KMS-11 (cell line): ENCODE measurements around the gene KRT10.

ENCODE experiments used
- H2AFZ ChIP-seq: fragments of 200-600 bp; sonication (generic); 2 replicates; pipeline ENCODE4 v1.6.1; 2016; ENCODE audit warnings: antibody characterized with exemption, mixed run types, low read depth
- H3K27ac ChIP-seq: fragments of 200-600 bp; sonication (generic); 2 replicates; pipeline ENCODE4 v1.6.1; 2016; ENCODE audit warnings: mild to moderate bottlenecking, mixed run types
- H3K27me3 ChIP-seq: fragments of 200-600 bp; sonication (generic); 2 replicates; pipeline ENCODE4 v1.6.1; 2017; ENCODE audit warnings: mild to moderate bottlenecking, low read depth, mixed run types, moderate library complexity; ENCODE audit not compliant: insufficient read depth
- H3K36me3 ChIP-seq: fragments of 200-600 bp; sonication (generic); 2 replicates; pipeline ENCODE4 v1.6.1; 2017; ENCODE audit warnings: mild to moderate bottlenecking, mixed run types; ENCODE audit not compliant: insufficient read depth
- H3K4me1 ChIP-seq: fragments of 200-600 bp; sonication (generic); 2 replicates; pipeline ENCODE4 v1.6.1; 2016; ENCODE audit warnings: mild to moderate bottlenecking, low read depth, mixed run types; ENCODE audit not compliant: poor library complexity, severe bottlenecking
- H3K4me2 ChIP-seq: fragments of 200-600 bp; sonication (generic); 2 replicates; pipeline ENCODE4 v1.7.0; 2016; ENCODE audit warnings: mild to moderate bottlenecking, mixed run types
- H3K4me3 ChIP-seq: fragments of 200-600 bp; sonication (generic); IDR thresholded peaks from 2 replicates; pipeline ENCODE4 v1.6.1; 2017; ENCODE audit warnings: low read depth, low read length, mixed read lengths; ENCODE audit not compliant: insufficient read depth
- H3K79me2 ChIP-seq: fragments of 200-600 bp; sonication (generic); 2 replicates; pipeline ENCODE4 v1.6.1; 2016; ENCODE audit warnings: low read depth, mixed run types; ENCODE audit not compliant: insufficient read depth
- H3K9ac ChIP-seq: fragments of 200-600 bp; sonication (generic); 2 replicates; pipeline ENCODE4 v1.6.1; 2016; ENCODE audit warnings: mild to moderate bottlenecking, mixed run types
- H4K20me1 ChIP-seq: fragments of 200-600 bp; sonication (generic); 2 replicates; pipeline ENCODE4 v1.6.1; 2016; ENCODE audit warnings: mild to moderate bottlenecking, mixed run types; ENCODE audit not compliant: insufficient read depth
- TF ChIP-seq, protein P1 (sequence below): fragments of 200-600 bp; sonication (generic); conservative IDR thresholded peaks from 2 replicates; pipeline ENCODE4 v1.6.1; 2017; ENCODE audit warnings: low read depth, mild to moderate bottlenecking, antibody characterized with exemption, low read length, moderate library complexity, mixed read lengths

Gene KRT10

DNA sequence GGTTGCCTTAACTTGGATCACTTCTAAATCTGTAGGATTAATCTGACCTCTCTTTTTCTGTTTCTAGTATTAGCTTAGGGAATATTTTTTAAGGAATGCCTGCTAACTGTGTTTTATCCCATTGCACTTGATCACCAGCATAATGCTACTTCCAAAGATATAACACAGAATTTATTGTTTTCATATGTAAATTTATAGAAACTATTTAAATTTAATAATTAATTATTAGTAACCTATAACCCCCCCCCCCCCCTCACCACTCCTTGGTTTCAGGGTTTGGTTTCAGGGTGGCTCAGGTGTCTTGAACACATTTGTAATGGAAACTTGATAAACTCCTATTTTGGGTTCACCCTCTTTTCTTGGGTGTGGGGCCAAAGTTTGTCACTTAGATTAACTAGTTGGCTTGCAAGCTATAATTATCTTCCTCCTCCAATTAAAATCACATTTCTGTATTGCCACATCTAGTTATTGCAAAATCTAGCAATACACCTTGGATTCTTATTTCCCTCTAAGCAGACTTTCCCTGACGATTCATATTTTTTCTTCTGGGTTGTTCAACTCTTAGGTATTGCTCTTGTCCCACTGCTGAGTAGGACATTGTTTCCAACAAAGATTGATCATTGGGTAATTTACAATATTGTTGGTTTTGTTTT lies 26.3 kb upstream of the KRT10 start:
- Histone ChIP-seq H3K9ac (no peak overlapping the region), H3K27me3 (no peaks in the 10 kb centered on the region), H3K27ac (no peak overlapping the region), H3K4me3 (no peak overlapping the region), H3K4me2 (no peak overlapping the region), H4K20me1 (no peaks in the 10 kb centered on the region), H3K79me2 (no peaks in the 10 kb centered on the region), H3K36me3 (no peaks in the 10 kb centered on the region), H3K4me1 (peaks cover 11% of the 10 kb centered on the region), H2AFZ (no peak overlapping the region)
- TF ChIP-seq, protein P1, sequence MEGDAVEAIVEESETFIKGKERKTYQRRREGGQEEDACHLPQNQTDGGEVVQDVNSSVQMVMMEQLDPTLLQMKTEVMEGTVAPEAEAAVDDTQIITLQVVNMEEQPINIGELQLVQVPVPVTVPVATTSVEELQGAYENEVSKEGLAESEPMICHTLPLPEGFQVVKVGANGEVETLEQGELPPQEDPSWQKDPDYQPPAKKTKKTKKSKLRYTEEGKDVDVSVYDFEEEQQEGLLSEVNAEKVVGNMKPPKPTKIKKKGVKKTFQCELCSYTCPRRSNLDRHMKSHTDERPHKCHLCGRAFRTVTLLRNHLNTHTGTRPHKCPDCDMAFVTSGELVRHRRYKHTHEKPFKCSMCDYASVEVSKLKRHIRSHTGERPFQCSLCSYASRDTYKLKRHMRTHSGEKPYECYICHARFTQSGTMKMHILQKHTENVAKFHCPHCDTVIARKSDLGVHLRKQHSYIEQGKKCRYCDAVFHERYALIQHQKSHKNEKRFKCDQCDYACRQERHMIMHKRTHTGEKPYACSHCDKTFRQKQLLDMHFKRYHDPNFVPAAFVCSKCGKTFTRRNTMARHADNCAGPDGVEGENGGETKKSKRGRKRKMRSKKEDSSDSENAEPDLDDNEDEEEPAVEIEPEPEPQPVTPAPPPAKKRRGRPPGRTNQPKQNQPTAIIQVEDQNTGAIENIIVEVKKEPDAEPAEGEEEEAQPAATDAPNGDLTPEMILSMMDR: no peak

DNA sequence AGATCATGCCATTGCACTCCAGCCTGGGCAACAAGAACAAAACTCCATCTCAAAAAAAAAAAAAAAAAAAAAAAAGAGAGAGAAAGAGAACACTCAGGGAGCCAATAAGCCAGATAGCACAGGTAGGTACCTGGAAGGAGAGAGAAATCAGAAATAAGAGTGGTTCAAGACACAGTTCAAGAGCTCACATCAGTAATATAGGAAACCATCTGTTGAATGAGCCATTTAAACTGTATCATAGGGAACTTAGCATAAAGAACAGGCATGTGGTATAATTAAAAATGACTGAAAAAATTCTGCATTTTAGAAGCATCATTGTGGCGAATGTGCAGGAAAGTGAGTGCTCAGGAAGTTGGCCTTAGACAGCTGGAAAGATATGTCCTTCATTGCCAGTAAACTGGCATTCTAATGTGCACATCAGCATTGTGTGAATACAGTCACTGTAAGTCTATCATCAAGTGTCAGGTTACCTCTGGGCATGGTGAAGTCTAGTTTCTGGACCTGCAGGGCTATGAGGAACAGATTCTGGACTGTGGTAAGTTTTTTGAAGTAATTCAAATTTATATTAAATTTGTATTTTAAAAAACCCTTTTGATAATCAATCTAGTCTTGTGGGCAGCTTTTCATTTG lies 24.2 kb upstream of the KRT10 start:
- H3K4me1 ChIP-seq: peaks cover 11% of the 10 kb centered on the region
- H3K4me2 ChIP-seq: no peak overlapping the region
- no peaks in the 10 kb centered on the region for H3K79me2 ChIP-seq
- no peak overlapping the region for H3K9ac ChIP-seq
- no peak overlapping the region for H3K27ac ChIP-seq
- H3K36me3 ChIP-seq: no peaks in the 10 kb centered on the region
- no peaks in the 10 kb centered on the region for H4K20me1 ChIP-seq
- H2AFZ ChIP-seq: no peak overlapping the region
- TF ChIP-seq, protein P1: no peak
- no peaks in the 10 kb centered on the region for H3K27me3 ChIP-seq
- no peak overlapping the region for H3K4me3 ChIP-seq

DNA sequence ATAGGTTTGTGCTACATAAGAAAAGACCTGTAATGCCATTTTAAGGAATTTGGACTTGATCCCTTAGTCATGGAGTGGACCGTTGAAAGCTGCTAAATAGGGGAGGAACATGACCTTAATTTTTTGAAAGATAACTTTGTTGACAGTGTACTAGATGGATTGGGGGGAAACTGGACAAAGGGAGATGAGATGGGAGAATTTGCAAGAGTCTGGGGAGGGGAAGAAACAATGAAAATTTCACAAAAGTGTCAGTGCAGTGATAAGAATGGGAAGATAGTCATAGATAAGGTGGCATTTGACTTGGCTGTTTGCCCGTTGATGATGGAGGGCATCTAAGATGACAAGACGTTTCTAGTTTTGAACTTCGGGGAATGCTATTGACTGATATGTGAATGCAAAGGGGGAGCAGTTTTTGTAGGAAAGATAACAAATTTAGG lies 22.3 kb upstream of the KRT10 start:
- H2AFZ ChIP-seq: no peak overlapping the region
- TF ChIP-seq, protein P1: no peak
- H4K20me1 ChIP-seq: no peaks in the 10 kb centered on the region
- no peaks in the 10 kb centered on the region for H3K27me3 ChIP-seq
- no peaks in the 10 kb centered on the region for H3K79me2 ChIP-seq
- no peak overlapping the region for H3K4me3 ChIP-seq
- H3K4me2 ChIP-seq: no peak overlapping the region
- H3K9ac ChIP-seq: no peak overlapping the region
- H3K4me1 ChIP-seq: peaks cover 11% of the 10 kb centered on the region
- no peaks in the 10 kb centered on the region for H3K36me3 ChIP-seq
- H3K27ac ChIP-seq: no peak overlapping the region

- H4K20me1 ChIP-seq: no peaks in the 10 kb centered on the region
- H3K27ac ChIP-seq: no peak overlapping the region
- no peak overlapping the region for H2AFZ ChIP-seq
- TF ChIP-seq, protein P1: no peak
- H3K4me3 ChIP-seq: no peak overlapping the region
- H3K9ac ChIP-seq: no peak overlapping the region
- no peaks in the 10 kb centered on the region for H3K27me3 ChIP-seq
- no peaks in the 10 kb centered on the region for H3K4me1 ChIP-seq
- H3K36me3 ChIP-seq: no peaks in the 10 kb centered on the region
- H3K4me2 ChIP-seq: no peak overlapping the region
- H3K79me2 ChIP-seq: no peaks in the 10 kb centered on the region
Observed at GRCh38 chr17:40843242-40843641, 20.8 kb upstream of the KRT10 start.
